Sigmoid colon (tissue), 4 donors: ENCODE measurements around the gene RPL7A.

Experiments
- POLR2A ChIP-seq, 2 donors: fragments of 450-650 bp; IDR thresholded peaks; one replicate each; pipeline ENCODE4 v1.6.1; 2016; ENCODE audit warnings: antibody characterized with exemption in 2 of 2, mild to moderate bottlenecking in 2 of 2, moderate library complexity in 2 of 2
- POLR2AphosphoS5 ChIP-seq, 4 donors: sonication (generic); formaldehyde crosslinking; IDR thresholded peaks; one replicate each; pipeline ENCODE4 v1.6.1; 2017; ENCODE audit warnings: antibody characterized with exemption in 4 of 4
- TF ChIP-seq, protein P1 (sequence below), 4 experiments: fragments of 450-650 bp in 3 of 4; fragments of 200-600 bp in 1 of 4; IDR thresholded peaks; one replicate each; pipeline ENCODE4 v1.5.1; 2016 to 2019; ENCODE audit warnings: antibody characterized with exemption in 4 of 4, mild to moderate bottlenecking in 3 of 4, moderate library complexity in 2 of 4

DNA sequence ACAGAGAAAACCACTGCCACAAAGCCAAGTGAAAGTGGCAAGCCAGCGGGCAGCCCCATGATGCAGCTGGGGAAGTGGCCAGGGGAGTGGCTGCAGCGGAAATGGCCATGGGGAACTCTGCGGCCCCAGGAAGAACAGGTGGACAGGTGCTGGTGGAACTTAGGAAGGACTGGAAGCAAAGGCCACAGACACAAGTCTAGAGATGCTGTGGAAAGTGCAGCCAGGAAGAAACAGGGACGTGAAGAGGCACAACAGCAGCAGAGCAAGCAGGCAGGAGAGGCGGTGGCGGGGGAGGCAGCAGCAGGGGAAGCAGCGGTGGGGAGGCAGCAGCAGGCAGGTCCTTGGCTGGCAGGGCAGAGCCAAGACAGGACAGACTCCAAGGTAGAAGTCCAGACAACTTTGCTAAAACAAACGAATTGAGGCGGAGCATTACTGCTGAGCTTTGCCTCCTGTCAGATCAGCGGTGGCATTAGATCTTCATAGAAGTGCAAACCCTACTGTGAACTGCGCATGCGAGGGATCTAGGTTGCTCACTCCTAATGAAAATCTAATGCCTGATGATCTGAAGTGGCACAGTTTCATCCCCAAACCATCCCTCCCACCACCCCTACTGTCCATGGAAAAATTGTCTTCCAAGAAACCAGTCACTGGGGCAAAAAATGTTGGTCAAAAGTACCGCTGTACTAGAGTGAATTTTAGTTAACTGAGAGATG, 23.9 kb upstream of the RPL7A start:
- TF ChIP-seq, protein P1, sequence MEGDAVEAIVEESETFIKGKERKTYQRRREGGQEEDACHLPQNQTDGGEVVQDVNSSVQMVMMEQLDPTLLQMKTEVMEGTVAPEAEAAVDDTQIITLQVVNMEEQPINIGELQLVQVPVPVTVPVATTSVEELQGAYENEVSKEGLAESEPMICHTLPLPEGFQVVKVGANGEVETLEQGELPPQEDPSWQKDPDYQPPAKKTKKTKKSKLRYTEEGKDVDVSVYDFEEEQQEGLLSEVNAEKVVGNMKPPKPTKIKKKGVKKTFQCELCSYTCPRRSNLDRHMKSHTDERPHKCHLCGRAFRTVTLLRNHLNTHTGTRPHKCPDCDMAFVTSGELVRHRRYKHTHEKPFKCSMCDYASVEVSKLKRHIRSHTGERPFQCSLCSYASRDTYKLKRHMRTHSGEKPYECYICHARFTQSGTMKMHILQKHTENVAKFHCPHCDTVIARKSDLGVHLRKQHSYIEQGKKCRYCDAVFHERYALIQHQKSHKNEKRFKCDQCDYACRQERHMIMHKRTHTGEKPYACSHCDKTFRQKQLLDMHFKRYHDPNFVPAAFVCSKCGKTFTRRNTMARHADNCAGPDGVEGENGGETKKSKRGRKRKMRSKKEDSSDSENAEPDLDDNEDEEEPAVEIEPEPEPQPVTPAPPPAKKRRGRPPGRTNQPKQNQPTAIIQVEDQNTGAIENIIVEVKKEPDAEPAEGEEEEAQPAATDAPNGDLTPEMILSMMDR (IDR thresholded peaks at IDR 0.05), result no peak
- TF ChIP-seq POLR2AphosphoS5 (IDR thresholded peaks at IDR 0.05) (no peak), POLR2A (IDR thresholded peaks at IDR 0.05) (no peak)
